DOHH2 (cell line): ENCODE results near the gene HSBP1.

Experiments used
- H3F3A ChIP-seq: fragments of 200-600 bp; sonication (generic), shearing (Covaris generic); 2 replicates; pipeline ENCODE4 v1.6.0; 2016; ENCODE audit warnings: antibody characterized with exemption, mild to moderate bottlenecking; ENCODE audit not compliant: control insufficient read depth, insufficient read depth
- H3K27ac ChIP-seq: fragments of 200-600 bp; sonication (generic); 2 replicates; pipeline ENCODE4 v1.5.1; 2014; ENCODE audit warnings: low read depth, mild to moderate bottlenecking, low read length, moderate library complexity
- H3K27me3 ChIP-seq: fragments of 200-600 bp; sonication (generic); 2 replicates; pipeline ENCODE4 v1.6.1; 2014; ENCODE audit warnings: mild to moderate bottlenecking, low read length, mixed read lengths; ENCODE audit not compliant: control insufficient read depth
- H3K36me3 ChIP-seq: fragments of 200-600 bp; sonication (generic); 2 replicates; pipeline ENCODE4 v1.6.1; 2014; ENCODE audit warnings: mild to moderate bottlenecking, low read length, moderate library complexity, mixed read lengths; ENCODE audit not compliant: control insufficient read depth
- H3K4me1 ChIP-seq: fragments of 200-600 bp; sonication (generic); 2 replicates; pipeline ENCODE4 v1.6.1; 2014; ENCODE audit warnings: mild to moderate bottlenecking, low read length, mixed read lengths; ENCODE audit not compliant: control insufficient read depth
- H3K4me2 ChIP-seq: fragments of 200-600 bp; sonication (generic); 2 replicates; pipeline ENCODE4 v1.6.0; 2014; ENCODE audit warnings: mild to moderate bottlenecking, low read length, moderate library complexity
- H3K4me3 ChIP-seq: fragments of 200-600 bp; sonication (generic); 2 replicates; pipeline ENCODE4 v1.5.1; 2014; ENCODE audit warnings: mild to moderate bottlenecking, low read length, mixed read lengths
- H3K79me2 ChIP-seq: fragments of 200-600 bp; sonication (generic); 2 replicates; pipeline ENCODE4 v1.6.1; 2014; ENCODE audit warnings: mild to moderate bottlenecking, low read length, mixed read lengths; ENCODE audit not compliant: control insufficient read depth
- H3K9me2 ChIP-seq: fragments of 200-600 bp; sonication (generic); replicated peaks from 2 replicates; pipeline ENCODE4 v1.6.1; 2014; ENCODE audit warnings: mild to moderate bottlenecking, low read length, mixed read lengths; ENCODE audit not compliant: control insufficient read depth
- H3K9me3 ChIP-seq: fragments of 200-600 bp; sonication (generic); 2 replicates; pipeline ENCODE4 v1.6.1; 2014; ENCODE audit warnings: antibody characterized with exemption, low read length, mixed read lengths; ENCODE audit not compliant: control insufficient read depth, insufficient read depth
- H4K20me1 ChIP-seq: fragments of 200-600 bp; sonication (generic); 2 replicates; pipeline ENCODE4 v1.6.0; 2014; ENCODE audit warnings: low read depth, mild to moderate bottlenecking, antibody characterized with exemption, low read length, moderate library complexity; ENCODE audit not compliant: control insufficient read depth, insufficient read depth
- CTCF ChIP-seq: fragments of 200-600 bp; sonication (generic); IDR thresholded peaks from one replicate; pipeline ENCODE4 v1.5.1; 2014; ENCODE audit warnings: antibody characterized with exemption, mild to moderate bottlenecking, low read depth, low read length; ENCODE audit not compliant: poor library complexity, severe bottlenecking
- EZH2phosphoT487 ChIP-seq: fragments of 200-600 bp; sonication (generic); IDR thresholded peaks from 2 replicates; pipeline ENCODE4 v1.6.1; 2017; ENCODE audit warnings: borderline replicate concordance, mild to moderate bottlenecking, antibody characterized with exemption, low read length, moderate library complexity, mixed read lengths

Gene HSBP1

GRCh38 chr16:83831456-83831987, 23.7 kb downstream of the HSBP1 start:
- no peaks in the 10 kb centered on the region for H3F3A ChIP-seq
- H4K20me1 ChIP-seq, result no peaks in the 10 kb centered on the region
- no peak for TF ChIP-seq CTCF
- TF ChIP-seq EZH2phosphoT487, result no peak
- no peaks in the 10 kb centered on the region for H3K4me1 ChIP-seq
- H3K36me3 ChIP-seq, result no peaks in the 10 kb centered on the region
- H3K27me3 ChIP-seq, result 0 out of 2 replicates have a peak, but pooled peaks cover 5% of the 10 kb centered on the region
- no peak overlapping the region for H3K4me2 ChIP-seq
- no peaks in the 10 kb centered on the region for H3K9me3 ChIP-seq
- no peak overlapping the region for H3K27ac ChIP-seq
- no peaks in the 10 kb centered on the region for H3K9me2 ChIP-seq
- H3K79me2 ChIP-seq, result no peaks in the 10 kb centered on the region
- H3K4me3 ChIP-seq, result no peak overlapping the region

- Histone ChIP-seq H3K9me3 (no peaks in the 10 kb centered on the region), H3K36me3 (no peaks in the 10 kb centered on the region), H4K20me1 (no peaks in the 10 kb centered on the region), H3K79me2 (no peaks in the 10 kb centered on the region), H3F3A (no peaks in the 10 kb centered on the region), H3K27me3 (0 out of 2 replicates have a peak, but pooled peaks cover 5% of the 10 kb centered on the region), H3K4me2 (no peak overlapping the region), H3K27ac (no peak overlapping the region), H3K9me2 (no peaks in the 10 kb centered on the region), H3K4me1 (no peaks in the 10 kb centered on the region), H3K4me3 (no peak overlapping the region)
- TF ChIP-seq EZH2phosphoT487 (no peak), CTCF (no peak)
Measured at GRCh38 chr16:83833921-83834320, 26.1 kb downstream of the HSBP1 start.

DNA sequence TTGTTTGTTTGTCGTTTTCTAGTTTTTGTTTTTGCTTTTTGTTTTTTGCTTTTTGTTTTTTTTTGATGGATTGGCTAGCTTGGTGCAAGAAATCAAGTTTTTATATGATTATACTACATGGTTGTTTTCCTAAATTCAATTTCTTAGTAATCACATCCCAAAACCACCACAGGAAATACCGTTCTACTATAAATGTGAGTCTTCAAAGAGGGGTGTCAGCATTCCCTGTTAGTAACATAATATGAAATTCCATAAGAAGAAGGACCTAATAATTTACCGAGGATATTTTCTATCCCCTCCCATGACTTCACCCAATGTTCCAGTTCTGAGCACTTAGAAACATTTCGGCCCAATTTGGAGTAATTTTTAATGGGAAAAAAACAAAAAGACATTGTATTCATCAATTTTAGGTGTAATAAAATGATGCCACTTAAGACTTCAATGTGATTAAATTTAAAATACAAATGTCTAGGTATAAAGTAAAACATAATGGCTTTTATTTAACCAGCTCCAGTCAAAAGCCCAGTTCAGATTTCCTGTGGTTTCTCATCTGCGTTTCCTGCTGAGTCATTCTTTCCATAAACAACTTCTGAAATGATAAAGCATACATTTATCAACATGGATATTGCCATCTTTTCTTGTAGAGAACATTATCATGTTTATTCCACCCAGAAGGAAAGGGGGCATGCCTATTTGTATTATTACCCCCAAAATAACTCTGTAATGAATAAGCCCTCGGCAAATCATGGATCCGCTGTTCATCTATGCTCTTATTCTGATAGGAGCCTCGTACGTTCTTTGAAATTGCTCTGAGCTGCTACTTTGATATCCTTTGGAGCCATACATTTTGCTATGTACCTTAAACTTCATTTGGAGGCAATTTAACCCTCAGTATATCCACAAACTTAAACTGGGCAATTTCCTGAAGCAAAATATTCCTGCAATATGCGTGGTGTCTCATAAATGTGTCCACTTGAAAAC, 28.1 kb downstream of the HSBP1 start:
- Histone ChIP-seq H3K9me2 (no peaks in the 10 kb centered on the region), H3K4me2 (no peak overlapping the region), H4K20me1 (no peaks in the 10 kb centered on the region), H3F3A (no peaks in the 10 kb centered on the region), H3K4me1 (no peaks in the 10 kb centered on the region), H3K27me3 (0 out of 2 replicates have a peak, but pooled peaks cover 7% of the 10 kb centered on the region), H3K36me3 (no peaks in the 10 kb centered on the region), H3K9me3 (no peaks in the 10 kb centered on the region), H3K79me2 (no peaks in the 10 kb centered on the region), H3K4me3 (no peak overlapping the region), H3K27ac (no peak overlapping the region)
- TF ChIP-seq CTCF, result no peak
- TF ChIP-seq EZH2phosphoT487, result no peak
